Activated CD4-positive, alpha-beta T cell treated with anti-CD3 and anti-CD28 coated beads for 4 hours (primary cell): ENCODE measurements around the gene MED8.
"Not testable (repeated sequence)": the region's sequence is repeated elsewhere in the genome, so short reads cannot be mapped to it uniquely, and the experiment has no call there.

Experiments used
- DNase-seq, 2 donors: peaks; one replicate each; pipeline ENCODE4 v3.0.0-alpha.2; 2020

Gene MED8

DNA sequence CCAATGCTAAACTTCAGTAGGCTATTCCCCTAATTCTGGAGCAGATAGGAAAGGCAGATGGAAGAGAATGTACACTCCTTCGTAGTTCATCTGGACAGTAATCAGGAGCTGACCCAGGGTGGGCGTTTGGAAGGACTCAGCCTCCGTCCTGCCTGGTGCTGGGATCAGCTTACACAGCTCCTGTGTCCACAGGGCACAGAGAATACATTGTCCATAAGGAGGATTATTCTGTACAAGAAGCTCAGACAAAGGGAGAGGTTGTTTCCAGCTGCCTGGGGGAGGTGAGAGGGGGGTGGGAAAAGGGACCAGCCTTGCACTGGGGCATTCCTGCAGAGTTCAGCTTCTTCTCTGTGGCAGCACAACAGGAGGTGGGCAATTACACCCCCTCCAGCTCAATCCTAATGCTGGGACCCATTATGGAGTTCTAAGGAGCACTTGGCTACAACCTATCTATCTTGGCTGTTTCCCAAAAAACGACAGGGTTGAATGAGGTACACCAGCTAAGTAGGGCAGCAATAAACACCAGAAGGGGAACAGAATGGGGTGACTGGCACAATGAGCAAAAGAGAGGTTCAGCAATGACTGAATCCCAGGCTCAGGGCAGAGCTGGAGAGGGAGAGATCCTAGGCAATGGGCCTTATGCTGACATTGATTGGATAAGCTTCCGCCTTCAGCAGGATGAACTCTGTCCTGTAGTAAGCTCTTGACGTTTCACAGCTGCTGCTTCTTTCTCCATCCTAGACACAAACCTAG lies 7.4 kb downstream of the MED8 start:
- no peak for DNase-seq

- DNase-seq: no peak
These were observed 8.0 kb downstream of the MED8 start for GRCh38 chr1:43381612-43382011.

DNA sequence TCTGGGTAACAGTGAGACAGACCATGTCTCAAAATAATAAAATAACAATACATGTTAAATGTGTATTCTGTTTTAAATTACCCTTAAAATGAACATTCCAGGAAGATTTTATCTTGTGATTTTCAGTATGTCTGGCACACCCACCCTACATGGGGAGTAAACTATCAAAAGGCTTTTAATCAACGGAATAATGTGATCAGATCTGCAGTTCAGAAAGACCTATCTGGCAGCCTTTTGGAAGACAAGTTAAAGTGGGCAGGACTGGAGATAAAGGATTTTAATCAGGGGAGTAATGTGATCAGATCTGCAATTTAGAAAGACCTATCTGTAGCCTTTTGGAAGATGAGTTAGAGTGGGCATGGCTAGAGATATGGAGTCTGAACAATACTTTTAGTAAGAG lies 10.1 kb downstream of the MED8 start:
- no peak for DNase-seq

DNA sequence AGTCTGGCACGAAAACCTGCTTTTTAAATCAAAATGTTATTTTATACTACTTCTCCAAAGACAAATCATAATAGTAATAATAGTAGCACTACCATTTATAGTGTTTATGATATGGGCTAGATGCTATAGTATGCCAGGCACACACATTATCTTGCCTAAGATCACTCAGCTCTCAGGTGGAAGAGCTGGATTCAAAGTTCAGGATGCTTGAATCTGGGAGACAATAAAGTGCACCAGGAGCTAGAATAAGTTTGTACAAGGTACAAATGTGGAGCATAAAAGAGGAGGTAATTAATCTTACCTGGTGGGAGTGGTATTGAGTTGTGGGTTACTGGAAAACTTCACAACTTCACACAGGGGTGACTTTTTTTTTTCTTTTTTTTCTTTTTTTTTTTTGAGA lies 11.8 kb downstream of the MED8 start:
- DNase-seq: no peak

DNA sequence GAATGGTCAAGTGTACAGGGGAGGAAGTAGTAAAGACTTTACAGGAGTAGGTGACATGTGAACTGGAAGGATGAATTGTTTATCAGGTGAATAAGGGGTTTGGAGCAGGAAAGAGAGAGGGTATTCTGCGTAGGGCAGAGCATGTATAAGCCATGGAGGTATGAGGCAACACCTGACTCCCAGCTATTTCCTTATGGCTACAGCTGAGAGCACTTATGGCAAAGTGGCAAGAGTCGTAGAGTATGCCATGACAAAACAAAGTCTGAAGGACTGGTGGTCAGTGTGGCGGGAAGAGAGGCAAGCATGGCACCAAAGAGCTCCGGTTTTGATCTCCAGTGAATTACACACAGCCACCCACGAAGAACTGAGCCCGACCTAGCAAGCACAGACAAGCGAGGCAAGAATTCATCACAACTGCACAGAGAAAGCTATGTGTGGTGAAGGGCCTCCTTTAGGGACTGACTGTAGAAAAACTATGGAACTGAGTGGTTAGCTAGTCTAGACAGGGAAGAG lies 12.8 kb downstream of the MED8 start:
- no peak for DNase-seq

GRCh38 chr1:43373066-43373940 lies 16.3 kb downstream of the MED8 start:
- no peak for DNase-seq

DNA sequence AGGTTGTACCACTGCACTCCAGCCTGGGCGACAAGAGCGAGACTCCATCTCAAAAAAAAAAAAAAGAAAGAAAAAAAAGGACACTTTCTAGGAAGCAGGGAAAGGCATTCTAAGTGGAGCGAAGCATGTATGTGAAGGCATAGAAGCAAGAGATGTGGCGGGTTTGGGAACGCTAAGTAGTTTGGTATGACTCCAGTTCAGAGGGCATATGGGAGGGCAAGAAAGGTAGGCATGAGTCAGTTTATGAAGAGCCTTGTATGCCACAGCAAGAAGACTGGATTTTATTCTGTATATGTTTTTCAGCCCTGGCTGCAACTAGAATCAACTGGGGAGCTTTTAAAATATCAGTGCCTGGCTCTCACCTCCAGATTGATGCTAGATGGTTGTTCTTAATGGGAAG lies 17.4 kb downstream of the MED8 start:
- DNase-seq: no peak

- no peak for DNase-seq
These were observed 19.0 kb downstream of the MED8 start for GRCh38 chr1:43370564-43370963.

GRCh38 chr1:43369779-43370178 lies 19.8 kb downstream of the MED8 start:
- DNase-seq: not testable (repeated sequence)

- no peak for DNase-seq
These were observed 21.0 kb downstream of the MED8 start for GRCh38 chr1:43368646-43369020.

DNA sequence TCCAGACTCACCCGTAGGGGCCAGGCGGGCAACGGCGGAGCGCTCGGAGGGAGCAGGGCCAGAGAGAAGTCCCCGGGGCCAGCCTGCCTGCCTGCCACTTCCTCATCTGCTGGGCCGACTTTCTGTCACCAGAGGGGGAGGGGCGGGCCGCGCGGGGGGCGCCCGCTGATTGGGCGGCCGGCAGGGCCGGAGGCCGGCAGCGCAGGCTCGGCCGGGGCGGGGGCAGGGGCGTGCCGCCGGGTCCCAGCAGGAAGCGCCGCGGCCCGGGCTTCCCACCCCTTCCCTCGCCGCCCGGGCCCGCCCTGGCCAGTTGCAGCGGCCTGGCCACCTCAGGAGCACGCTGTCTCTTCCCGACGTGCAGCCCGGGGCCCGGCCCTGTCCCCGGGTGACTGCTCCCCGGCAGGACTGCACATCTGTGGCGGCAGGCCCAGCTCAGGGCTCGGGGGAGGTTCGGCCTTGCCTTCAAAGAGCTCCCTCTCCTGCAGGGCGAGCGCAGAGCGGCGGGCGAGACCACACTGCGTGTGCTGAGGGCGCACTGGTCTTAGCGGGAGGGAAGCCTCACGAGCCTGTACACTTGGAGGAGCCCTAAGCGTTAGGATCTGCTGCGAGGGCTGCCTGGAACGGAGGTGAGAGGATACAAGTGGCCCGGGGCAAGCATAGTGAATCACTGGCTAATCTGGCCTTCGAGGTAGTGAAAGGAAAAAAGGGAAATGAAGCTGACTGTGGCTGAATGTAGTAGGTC lies 21.5 kb downstream of the MED8 start, which contains the start of gene ELOVL1:
Gene ELOVL1, minus strand, starts transcription at position 108 of the 742 bp plus-strand sequence. CDS start 2,402 bp downstream, outside the sequence.
- DNase-seq: peak; percentile 78 to 81

DNA sequence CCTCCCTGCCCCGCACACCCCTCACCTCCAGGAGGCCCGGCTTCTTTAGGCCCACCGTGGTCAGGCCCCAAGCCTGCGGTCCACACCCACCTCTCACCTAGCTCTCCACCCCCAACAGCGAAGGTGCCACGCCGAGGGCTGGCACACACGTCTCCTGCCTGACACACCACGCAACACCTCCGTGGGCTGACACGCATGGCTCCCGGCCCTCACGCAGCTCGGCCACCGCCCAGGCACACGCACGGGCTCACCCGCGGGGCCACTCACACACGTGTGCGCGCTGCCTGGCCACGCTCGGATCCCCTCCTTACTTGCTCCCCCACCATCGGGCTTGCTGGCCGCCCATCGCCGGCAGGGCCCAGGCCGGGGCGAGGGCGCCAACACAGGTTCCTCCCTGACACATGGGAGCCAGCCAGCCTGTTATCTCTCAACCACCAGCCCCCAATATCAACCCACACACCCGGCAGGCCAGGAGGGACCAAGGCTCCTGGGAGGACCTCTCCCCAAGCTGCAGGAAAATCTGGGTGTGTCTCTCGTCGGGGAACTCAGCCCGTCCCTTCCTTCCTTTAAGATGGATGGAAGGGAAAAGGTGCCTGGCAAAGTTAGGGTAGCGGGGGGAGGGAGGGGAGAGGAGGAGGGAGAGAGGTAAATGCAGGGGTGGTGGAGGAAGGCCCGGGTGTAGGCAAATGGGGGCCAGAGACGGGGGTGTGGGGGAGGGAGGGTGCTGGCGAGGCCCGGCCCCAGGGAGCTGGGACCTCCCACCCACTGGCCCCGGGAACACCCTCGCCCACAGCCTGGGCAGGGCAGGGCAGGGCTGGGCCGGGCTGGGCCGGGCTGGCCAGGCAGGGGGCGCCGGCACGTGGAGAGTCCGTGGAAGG lies 22.3 kb downstream of the MED8 start:
- peak; percentile 37 to 54 for DNase-seq

DNA sequence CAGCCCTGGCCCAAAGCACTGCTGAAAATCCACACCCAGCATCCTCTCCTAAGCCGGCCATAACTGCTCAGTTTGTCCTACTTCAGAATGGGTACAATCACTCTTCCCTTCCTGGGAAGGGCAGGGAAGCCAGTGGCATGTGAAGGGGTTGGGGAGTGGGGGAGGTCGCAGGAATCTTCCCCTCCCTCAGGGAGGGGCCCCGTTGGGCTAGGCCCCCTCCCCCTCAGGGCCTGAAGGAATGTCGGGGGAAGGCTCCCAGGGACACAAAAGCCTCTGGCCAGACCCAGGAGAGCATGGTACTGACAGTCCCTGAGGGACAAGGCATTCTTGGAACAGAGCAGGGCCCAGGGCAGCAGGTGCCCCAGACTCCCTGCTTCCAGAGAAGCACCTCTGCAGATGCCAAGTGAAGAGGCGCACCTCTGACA lies 23.0 kb downstream of the MED8 start:
- DNase-seq: no peak

DNA sequence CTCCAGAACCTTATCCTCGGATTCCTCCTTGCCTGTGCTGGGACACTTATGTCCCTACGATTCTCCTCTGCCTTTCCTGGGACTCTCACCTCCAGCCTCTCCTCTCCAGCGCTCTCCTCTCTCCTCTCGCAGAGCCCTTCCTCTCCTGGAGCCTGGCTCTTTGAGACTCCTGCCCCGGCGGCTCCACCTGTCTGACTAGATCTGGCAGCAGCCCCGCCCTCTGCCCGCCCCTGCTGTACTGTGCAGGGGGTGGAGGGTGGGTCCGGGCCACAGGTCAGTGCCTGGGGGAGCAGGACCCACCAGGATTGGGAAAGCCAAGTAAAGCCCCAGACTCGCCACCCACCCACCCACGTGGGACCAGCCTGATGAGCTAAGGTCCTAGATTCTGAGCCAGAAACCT lies 23.4 kb downstream of the MED8 start:
- DNase-seq: peak in 1 of 2 donors; percentile 20

DNA sequence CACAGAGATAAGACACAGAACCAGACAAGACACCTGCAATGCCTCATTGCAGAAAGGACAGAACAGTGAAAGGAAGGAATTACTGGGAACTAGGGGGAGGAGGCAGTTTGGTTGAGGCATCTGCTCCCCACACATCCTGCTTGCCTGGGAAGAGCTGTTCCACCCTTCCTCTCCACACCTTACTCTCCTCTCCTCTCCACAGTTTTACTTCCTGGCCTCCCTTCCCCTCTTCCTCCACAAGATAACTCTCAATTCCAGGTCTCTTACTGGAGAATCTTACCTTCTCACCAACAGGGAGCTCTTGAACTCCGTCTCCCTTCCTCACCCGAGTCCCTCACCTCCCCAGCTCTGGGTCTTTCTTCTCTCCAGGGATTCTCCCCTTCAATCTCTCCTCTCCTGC lies 23.9 kb downstream of the MED8 start:
- DNase-seq: no peak

DNA sequence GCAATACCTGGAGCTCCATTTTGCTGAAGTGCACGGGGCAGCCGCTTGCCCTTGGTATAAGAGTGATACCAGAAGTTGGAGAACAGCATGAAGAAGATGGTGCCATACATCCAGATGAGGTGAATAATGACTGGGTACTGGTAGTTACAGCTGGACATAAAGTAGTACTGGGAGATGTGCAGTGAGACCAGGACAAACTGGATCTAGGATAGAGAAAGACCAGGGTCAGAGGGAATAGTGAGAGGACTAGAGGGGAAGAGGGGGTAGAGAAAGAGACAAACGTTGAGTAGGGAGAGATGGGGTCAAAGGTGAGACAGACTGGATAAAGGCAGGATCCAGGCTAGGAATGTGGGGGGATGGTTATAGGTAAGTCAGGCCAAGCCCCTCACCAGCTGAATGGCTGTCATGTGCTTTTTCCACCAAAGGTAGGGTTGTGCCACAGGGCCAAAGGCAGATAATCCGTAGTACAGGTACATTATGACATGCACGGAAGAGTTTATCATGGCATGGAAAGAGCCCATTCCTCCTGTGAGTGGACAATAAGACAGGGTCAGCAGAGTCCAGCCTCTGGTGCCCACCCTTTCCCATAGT lies 25.6 kb downstream of the MED8 start:
- no peak for DNase-seq

DNA sequence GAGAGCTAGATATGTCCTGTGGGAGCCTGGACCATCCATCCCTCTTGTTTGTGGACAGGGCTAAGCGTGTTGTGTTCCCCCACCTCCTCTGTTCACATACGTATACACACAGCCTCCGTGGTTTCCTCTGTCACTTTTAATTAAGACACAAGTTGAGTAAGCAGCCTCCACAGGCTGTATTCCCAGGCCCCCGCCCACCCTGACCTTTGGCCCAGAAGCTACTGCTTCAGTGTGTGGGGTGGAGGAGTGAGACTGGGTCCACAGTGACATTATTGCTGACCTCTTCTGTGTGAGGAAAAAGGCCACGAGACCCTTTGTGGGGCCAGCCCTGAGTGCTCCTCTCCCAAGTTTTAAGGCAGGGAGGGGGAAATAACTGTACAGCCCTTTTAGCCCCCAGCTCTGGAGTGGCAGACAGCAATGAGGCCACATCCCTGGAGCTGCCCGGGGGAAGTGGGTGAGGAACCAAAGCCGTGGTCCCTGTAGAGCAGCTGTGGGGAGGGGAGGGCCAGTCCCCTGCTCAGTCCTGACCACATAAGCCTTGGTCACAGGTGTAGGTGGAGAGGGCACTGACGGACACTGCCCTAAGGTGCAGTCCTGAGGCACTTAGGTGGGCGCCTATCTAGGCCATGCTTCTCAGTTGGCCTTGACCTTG lies 26.2 kb downstream of the MED8 start:
- DNase-seq: no peak

DNA sequence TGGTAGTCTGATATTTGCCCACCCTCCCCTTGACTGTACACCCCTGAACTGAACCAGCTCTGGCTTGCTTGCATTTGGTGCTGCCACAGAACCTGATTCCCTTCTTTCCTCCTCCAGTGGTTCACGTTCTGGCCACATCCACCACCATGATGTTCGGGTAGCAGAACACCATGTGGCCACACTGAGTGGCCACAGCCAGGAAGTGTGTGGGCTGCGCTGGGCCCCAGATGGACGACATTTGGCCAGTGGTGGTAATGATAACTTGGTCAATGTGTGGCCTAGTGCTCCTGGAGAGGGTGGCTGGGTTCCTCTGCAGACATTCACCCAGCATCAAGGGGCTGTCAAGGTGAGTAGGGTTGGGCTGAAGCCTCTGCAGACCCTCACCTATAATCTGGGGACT lies 29.0 kb downstream of the MED8 start:
- DNase-seq: no peak

GRCh38 chr1:43359696-43360095 lies 29.9 kb downstream of the MED8 start:
- no peak for DNase-seq

DNA sequence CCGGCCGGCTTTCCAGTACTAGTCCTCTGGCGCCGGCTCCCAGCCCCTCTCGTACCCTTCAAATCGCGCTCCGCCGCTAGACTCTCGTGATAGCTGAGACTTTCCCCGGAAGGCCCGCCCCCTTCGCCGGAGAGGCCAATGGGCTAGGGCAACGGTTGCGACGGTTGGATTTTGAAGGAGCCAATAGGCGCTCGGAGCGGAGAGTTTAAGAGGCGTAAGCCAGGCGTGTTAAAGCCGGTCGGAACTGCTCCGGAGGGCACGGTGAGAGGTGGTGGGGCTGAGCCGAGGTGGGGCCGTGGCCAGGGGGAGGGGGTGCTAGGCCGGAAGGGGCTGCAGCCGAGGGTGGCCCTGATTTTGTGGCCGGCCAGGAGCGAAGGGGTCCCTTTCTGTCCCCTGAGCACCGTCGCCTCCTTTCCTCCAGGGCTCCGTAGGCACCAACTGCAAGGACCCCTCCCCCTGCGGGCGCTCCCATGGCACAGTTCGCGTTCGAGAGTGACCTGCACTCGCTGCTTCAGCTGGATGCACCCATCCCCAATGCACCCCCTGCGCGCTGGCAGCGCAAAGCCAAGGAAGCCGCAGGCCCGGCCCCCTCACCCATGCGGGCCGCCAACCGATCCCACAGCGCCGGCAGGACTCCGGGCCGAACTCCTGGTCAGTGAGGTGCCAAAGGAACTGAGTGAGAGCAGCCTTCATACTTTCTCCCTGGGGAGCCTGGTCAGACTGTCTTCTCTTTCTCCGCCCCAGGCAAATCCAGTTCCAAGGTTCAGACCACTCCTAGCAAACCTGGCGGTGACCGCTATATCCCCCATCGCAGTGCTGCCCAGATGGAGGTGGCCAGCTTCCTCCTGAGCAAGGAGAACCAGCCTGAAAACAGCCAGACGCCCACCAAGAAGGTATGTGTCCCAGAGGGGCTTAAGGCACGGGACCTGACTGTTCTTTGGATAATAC lies 30.6 kb downstream of the MED8 start, which contains the start of gene CDC20:
Gene CDC20, plus strand, starts transcription at position 236 of the 948 bp plus-strand sequence. Its CDS starts 235 bp downstream, at position 471.
- DNase-seq: peak; percentile 96 to 98
